DMS53 treated with DMSO at 0.1 percent for 48 hours (cell line): ENCODE measurements around the gene HPRT1.
"Not testable (repeated sequence)": the region's sequence is repeated elsewhere in the genome, so short reads cannot be mapped to it uniquely, and the experiment has no call there.

Source experiments
- DNase-seq: peaks from one replicate; lab custom pipeline; 2025; ENCODE audit not compliant: unreplicated experiment; lab: John Stamatoyannopoulos, UW

HPRT1 gene

DNA sequence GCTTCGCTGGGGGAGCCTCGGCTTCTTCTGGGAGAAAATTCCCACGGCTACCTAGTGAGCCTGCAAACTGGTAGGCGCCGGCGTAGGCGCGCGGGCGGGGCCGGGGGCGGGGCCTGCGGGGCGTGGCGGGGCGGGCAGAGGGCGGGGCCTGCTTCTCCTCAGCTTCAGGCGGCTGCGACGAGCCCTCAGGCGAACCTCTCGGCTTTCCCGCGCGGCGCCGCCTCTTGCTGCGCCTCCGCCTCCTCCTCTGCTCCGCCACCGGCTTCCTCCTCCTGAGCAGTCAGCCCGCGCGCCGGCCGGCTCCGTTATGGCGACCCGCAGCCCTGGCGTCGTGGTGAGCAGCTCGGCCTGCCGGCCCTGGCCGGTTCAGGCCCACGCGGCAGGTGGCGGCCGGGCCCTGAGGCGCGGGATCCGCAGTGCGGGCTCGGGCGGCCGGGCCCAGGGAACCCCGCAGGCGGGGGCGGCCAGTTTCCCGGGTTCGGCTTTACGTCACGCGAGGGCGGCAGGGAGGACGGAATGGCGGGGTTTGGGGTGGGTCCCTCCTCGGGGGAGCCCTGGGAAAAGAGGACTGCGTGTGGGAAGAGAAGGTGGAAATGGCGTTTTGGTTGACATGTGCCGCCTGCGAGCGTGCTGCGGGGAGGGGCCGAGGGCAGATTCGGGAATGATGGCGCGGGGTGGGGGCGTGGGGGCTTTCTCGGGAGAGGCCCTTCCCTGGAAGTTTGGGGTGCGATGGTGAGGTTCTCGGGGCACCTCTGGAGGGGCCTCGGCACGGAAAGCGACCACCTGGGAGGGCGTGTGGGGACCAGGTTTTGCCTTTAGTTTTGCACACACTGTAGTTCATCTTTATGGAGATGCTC, at the start of gene HPRT1:
Gene HPRT1, plus strand, starts transcription at position 161 of the 857 bp plus-strand sequence. Its CDS starts 147 bp downstream, at position 308.
- DNase-seq, result peak; percentile 47

DNA sequence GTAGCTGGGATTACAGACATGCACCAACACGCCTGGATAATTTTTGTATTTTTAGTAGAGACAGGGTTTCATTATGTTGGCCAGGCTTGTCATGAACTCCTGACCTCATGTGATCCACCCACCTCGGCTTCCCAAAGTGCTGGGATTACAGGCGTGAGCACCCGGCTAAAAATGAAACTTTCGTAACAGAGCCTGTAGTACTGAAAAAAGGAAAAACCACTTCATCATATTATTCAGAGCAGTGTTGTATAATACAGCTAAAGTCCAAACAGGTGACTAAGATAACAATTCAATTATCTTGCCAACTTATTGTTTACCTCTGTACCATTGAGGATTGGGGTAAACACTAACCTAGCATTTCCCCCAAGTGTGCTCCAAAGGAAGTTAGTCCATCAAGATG, 43.9 kb upstream of the HPRT1 start:
- DNase-seq, result no peak

GRCh38 chrX:134418317-134419113, 41.5 kb upstream of the HPRT1 start:
- DNase-seq, result no peak

GRCh38 chrX:134419784-134420183, 40.2 kb upstream of the HPRT1 start:
- no peak for DNase-seq

DNA sequence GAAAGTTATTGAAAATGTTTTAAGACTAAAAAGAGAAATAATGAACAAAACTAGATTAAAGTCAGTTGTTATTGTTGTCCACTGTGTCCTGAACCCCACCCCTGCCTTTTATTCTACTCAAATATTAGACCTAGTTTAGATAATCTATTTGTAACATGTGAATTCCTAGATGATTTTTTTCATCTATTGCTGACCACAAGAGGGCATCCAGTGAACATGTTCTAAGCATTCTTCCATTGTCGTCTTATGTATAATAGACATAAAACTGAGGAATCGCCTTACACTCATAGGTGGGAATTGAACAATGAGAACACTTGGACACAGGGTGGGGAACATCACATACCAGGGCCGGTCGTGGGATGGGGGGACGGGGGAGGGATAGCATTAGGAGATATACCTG, 36.4 kb upstream of the HPRT1 start:
- no peak for DNase-seq

GRCh38 chrX:134426281-134426680, 33.7 kb upstream of the HPRT1 start:
- no peak for DNase-seq

- no peak for DNase-seq
These were observed 28.1 kb upstream of the HPRT1 start for GRCh38 chrX:134431894-134432293.

GRCh38 chrX:134435894-134436293, 24.1 kb upstream of the HPRT1 start:
- DNase-seq, result no peak

- no peak for DNase-seq
These were observed 16.9 kb upstream of the HPRT1 start for GRCh38 chrX:134443020-134443419.

- no peak for DNase-seq
These were observed 16.5 kb upstream of the HPRT1 start for GRCh38 chrX:134443461-134443860.

- DNase-seq, result no peak
These were observed 15.3 kb upstream of the HPRT1 start for GRCh38 chrX:134444681-134445080.

GRCh38 chrX:134452596-134452995, 7.4 kb upstream of the HPRT1 start:
- DNase-seq, result no peak

- no peak for DNase-seq
These were observed 6.3 kb upstream of the HPRT1 start for GRCh38 chrX:134453631-134454030.

DNA sequence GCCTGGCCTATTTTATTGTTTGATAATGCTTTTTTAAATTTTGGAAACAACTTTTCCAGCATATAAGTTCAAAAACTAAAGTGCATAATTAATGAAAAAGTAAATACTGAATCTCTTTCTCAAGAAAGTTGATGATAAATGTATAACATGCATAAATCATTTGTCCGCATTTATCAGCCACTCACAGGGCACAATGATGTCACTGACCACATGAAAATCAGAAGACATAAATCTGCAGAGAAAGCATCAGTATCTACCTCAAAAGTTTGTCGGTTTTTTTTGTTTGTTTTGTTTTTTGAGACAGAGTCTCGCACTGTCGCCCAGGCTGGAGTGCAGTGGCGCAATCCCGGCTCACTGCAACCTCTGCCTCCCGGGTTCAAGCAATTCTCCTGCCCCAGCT, 5.5 kb upstream of the HPRT1 start:
- no peak for DNase-seq

DNA sequence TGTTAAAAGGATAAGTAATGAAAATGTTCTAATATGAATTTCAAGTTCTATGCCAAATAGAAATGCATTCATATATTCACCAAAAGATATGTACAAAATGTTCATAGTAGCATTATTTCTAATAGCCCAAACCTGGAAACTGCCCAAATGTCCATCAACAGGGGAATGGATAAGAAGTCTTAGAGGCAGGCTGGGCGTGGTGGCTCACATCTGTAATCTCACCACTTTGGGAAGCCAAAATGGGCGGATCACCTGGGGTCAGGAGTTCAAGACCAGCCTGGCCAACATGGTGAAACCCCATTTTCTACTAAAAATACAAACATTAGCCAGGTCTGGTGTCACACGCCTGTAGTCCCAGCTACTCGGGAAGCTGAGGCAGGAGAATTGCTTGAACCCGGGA, 2.3 kb upstream of the HPRT1 start:
- no peak for DNase-seq

- peak; percentile 47 for DNase-seq
These were observed 321 bp upstream of the HPRT1 start for GRCh38 chrX:134459683-134460004.

DNA sequence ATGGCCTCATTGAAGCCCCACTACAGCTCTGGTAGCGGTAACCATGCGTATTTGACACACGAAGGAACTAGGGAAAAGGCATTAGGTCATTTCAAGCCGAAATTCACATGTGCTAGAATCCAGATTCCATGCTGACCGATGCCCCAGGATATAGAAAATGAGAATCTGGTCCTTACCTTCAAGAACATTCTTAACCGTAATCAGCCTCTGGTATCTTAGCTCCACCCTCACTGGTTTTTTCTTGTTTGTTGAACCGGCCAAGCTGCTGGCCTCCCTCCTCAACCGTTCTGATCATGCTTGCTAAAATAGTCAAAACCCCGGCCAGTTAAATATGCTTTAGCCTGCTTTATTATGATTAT, 876 bp downstream of the HPRT1 start:
- no peak for DNase-seq

DNA sequence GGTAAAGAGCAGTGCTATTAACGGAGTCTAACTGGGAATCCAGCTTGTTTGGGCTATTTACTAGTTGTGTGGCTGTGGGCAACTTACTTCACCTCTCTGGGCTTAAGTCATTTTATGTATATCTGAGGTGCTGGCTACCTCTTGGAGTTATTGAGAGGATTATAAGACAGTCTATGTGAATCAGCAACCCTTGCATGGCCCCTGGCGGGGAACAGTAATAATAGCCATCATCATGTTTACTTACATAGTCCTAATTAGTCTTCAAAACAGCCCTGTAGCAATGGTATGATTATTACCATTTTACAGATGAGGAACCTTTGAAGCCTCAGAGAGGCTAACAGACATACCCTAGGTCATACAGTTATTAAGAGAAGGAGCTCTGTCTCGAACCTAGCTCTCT, 1.5 kb downstream of the HPRT1 start:
- no peak for DNase-seq

GRCh38 chrX:134462927-134463326, 3.0 kb downstream of the HPRT1 start:
- no peak for DNase-seq

- not testable (repeated sequence) for DNase-seq
These were observed 4.5 kb downstream of the HPRT1 start for GRCh38 chrX:134464453-134464852.

- DNase-seq, result no peak
These were observed 9.5 kb downstream of the HPRT1 start for GRCh38 chrX:134469486-134469885.

- DNase-seq, result no peak
These were observed 10.0 kb downstream of the HPRT1 start for GRCh38 chrX:134470013-134470412.
